Right renal cortex interstitium (tissue), 3 donors: ENCODE results near the gene GINS1. TPM values are rescaled to one million over a fixed set of nuclear protein-coding genes. Genes with fewer than 3 reads are reported as not detected.

Experiments used
- DNase-seq, 3 donors: peaks; one replicate each; pipeline ENCODE4 v3.0.0-alpha.2; 2013; ENCODE audit warnings: low read depth in 3 of 3, low spot score in 2 of 3
- polyA plus RNA-seq, 3 donors: library from polyadenylated mRNA; unstranded; fragments of 120-200 nt; gene quantifications; one replicate each; pipeline ENCODE4 v1.2.1, GENCODE V29; 2013; ENCODE audit not compliant: insufficient read length in 3 of 3

The GINS1 gene
- polyA plus RNA-seq, 3 donors: 18.5 to 20.0 (median 19.3) TPM

GRCh38 chr20:25452333-25452732 lies 44.9 kb downstream of the GINS1 start:
- DNase-seq: no peak

GRCh38 chr20:25453035-25453810 lies 45.8 kb downstream of the GINS1 start:
- no peak for DNase-seq

GRCh38 chr20:25454153-25454900 lies 46.9 kb downstream of the GINS1 start:
- DNase-seq: no peak

- no peak for DNase-seq
Observed at GRCh38 chr20:25457886-25458680, 50.6 kb downstream of the GINS1 start.

GRCh38 chr20:25459111-25459830 lies 51.8 kb downstream of the GINS1 start:
- no peak for DNase-seq

- DNase-seq: no peak
Observed at GRCh38 chr20:25459916-25460535, 52.6 kb downstream of the GINS1 start.

GRCh38 chr20:25460566-25461280 lies 53.2 kb downstream of the GINS1 start:
- DNase-seq: no peak

GRCh38 chr20:25461281-25461650 lies 53.8 kb downstream of the GINS1 start:
- DNase-seq: no peak

GRCh38 chr20:25461786-25462545 lies 54.5 kb downstream of the GINS1 start:
- no peak for DNase-seq

GRCh38 chr20:25464501-25465242 lies 57.2 kb downstream of the GINS1 start:
- DNase-seq: no peak

- DNase-seq: no peak
Observed at GRCh38 chr20:25465243-25466135, 58.0 kb downstream of the GINS1 start.

- DNase-seq: no peak
Observed at GRCh38 chr20:25466846-25467245, 59.4 kb downstream of the GINS1 start.

- no peak for DNase-seq
Observed at GRCh38 chr20:25467441-25467840, 60.0 kb downstream of the GINS1 start.

- DNase-seq: no peak
Observed at GRCh38 chr20:25468126-25469075, 60.9 kb downstream of the GINS1 start.

- DNase-seq: no peak
Observed at GRCh38 chr20:25469558-25469957, 62.1 kb downstream of the GINS1 start.

GRCh38 chr20:25470045-25470444 lies 62.6 kb downstream of the GINS1 start:
- no peak for DNase-seq
